B cell (primary cell): ENCODE data around the gene SUSD3. TPM values are rescaled to one million over a fixed set of nuclear protein-coding genes. Genes with fewer than 3 reads are reported as not detected.

Experiments used
- ATAC-seq: fragments of 200-7000 bp; cut with Tn5 transposase; one replicate; pipeline ENCODE4 v1.10.0; 2021; ENCODE audit warnings: low read depth, mild to moderate bottlenecking, moderate number of reproducible peaks, moderate library complexity
- CTCF ChIA-PET: fragments of 350-600 bp; sonication (Branson Sonifier 250); formaldehyde crosslinking; loops from one replicate; lab custom pipeline; 2021; ENCODE audit warnings: antibody characterized with exemption, inconsistent platforms; lab: Charles Lee
- POLR2A ChIA-PET: fragments of 350-600 bp; sonication (Branson Sonifier 250); formaldehyde crosslinking; loops from one replicate; lab custom pipeline; 2021; ENCODE audit warnings: antibody characterized with exemption; lab: Charles Lee
- DNase-seq: peaks from one replicate; pipeline ENCODE4 v3.0.0; 2013
- H2AFZ ChIP-seq: 2 replicates; pipeline ENCODE4 v1.6.1; 2012; ENCODE audit warnings: mild to moderate bottlenecking, low read depth, low read length; ENCODE audit not compliant: insufficient read depth, poor library complexity, severe bottlenecking
- H3K27ac ChIP-seq, 2 donors: 1 replicate in 1 of 2; 2 replicates in 1 of 2; pipeline ENCODE4 v1.5.1; 2012 to 2013; ENCODE audit warnings: low read length in 2 of 2, mild to moderate bottlenecking in 2 of 2, moderate library complexity in 1 of 2
- H3K27me3 ChIP-seq, 4 experiments: fragments of 200-600 bp in 1 of 4; sonication (generic) in 1 of 4; replicated peaks in 1 of 4; 1 replicate in 2 of 4; 2 replicates in 2 of 4; pipeline versions ENCODE4 v1.6.1 to v1.7.0; 2013 to 2016; ENCODE audit warnings: low read length in 3 of 4, mild to moderate bottlenecking in 2 of 4, mixed read lengths in 1 of 4, moderate library complexity in 1 of 4; ENCODE audit not compliant: insufficient read depth in 4 of 4, control insufficient read depth in 3 of 4; ENCODE audit errors: control extremely low read depth in 1 of 4
- H3K36me3 ChIP-seq, 2 experiments: replicated peaks in 1 of 2; 1 replicate in 1 of 2; 2 replicates in 1 of 2; pipeline versions ENCODE4 v1.6.1 to v1.7.1; 2013; ENCODE audit warnings: low read length in 1 of 2; ENCODE audit not compliant: insufficient read depth in 2 of 2, control insufficient read depth in 1 of 2; ENCODE audit errors: control extremely low read depth in 1 of 2, extremely low read depth in 1 of 2
- H3K4me1 ChIP-seq, 2 donors: fragments of 200-600 bp in 1 of 2; sonication (generic) in 1 of 2; 1 replicate in 1 of 2; 2 replicates in 1 of 2; pipeline versions ENCODE4 v1.5.1 to v1.6.1; 2013 to 2017; ENCODE audit warnings: low read length in 2 of 2; ENCODE audit not compliant: control insufficient read depth in 2 of 2, insufficient read depth in 2 of 2
- H3K4me2 ChIP-seq: replicated peaks from 2 replicates; pipeline ENCODE3; 2012; ENCODE audit warnings: mild to moderate bottlenecking, low read depth, low read length; ENCODE audit not compliant: poor library complexity, severe bottlenecking
- H3K4me3 ChIP-seq, 5 experiments: fragments of 200-600 bp in 1 of 5; sonication (generic) in 1 of 5; 1 replicate in 3 of 5; 2 replicates in 2 of 5; pipeline versions ENCODE4 v1.5.1 to v1.7.0; 2011 to 2016; ENCODE audit warnings: low read length in 4 of 5, mild to moderate bottlenecking in 4 of 5, low read depth in 2 of 5, control low read depth in 1 of 5, moderate library complexity in 1 of 5; ENCODE audit not compliant: insufficient read depth in 1 of 5; ENCODE audit errors: control extremely low read depth in 1 of 5, extremely low read depth in 1 of 5
- H3K79me2 ChIP-seq: fragments of 200-600 bp; sonication (generic); one replicate; pipeline ENCODE4 v1.6.0; 2016; ENCODE audit warnings: low read length; ENCODE audit not compliant: control insufficient read depth, insufficient read depth
- H3K9ac ChIP-seq: fragments of 200-600 bp; sonication (generic); 2 replicates; pipeline ENCODE4 v1.6.1; 2017; ENCODE audit warnings: mild to moderate bottlenecking, low read length, moderate library complexity
- H3K9me3 ChIP-seq, 3 donors: one replicate each; pipeline versions ENCODE4 v1.6.1 to v1.7.1; 2013; ENCODE audit warnings: low read length in 2 of 3; ENCODE audit not compliant: control insufficient read depth in 2 of 3, insufficient read depth in 1 of 3; ENCODE audit errors: control extremely low read depth in 1 of 3
- H4K20me1 ChIP-seq: 2 replicates; pipeline ENCODE4 v1.6.0; 2012; ENCODE audit warnings: mild to moderate bottlenecking, low read length; ENCODE audit not compliant: insufficient read depth, control insufficient read depth, poor library complexity, severe bottlenecking
- H3K27ac Mint-ChIP-seq: one replicate; pipeline ENCODE4 v1.8.0; 2021; ENCODE audit warnings: mixed read lengths
- H3K27me3 Mint-ChIP-seq: one replicate; pipeline ENCODE4 v1.8.0; 2021; ENCODE audit warnings: mixed read lengths
- H3K4me1 Mint-ChIP-seq: one replicate; pipeline ENCODE4 v1.8.0; 2021; ENCODE audit warnings: mixed read lengths
- H3K4me3 Mint-ChIP-seq: one replicate; pipeline ENCODE4 v1.8.0; 2021; ENCODE audit warnings: mixed read lengths
- H3K9me3 Mint-ChIP-seq: one replicate; pipeline ENCODE4 v1.8.0; 2022; ENCODE audit warnings: mixed read lengths; ENCODE audit not compliant: insufficient read depth
- EZH2 ChIP-seq: IDR thresholded peaks from 2 replicates; pipeline ENCODE4 v1.6.1; 2012; ENCODE audit warnings: borderline replicate concordance, low read depth, mild to moderate bottlenecking, moderate library complexity, low read length; ENCODE audit not compliant: insufficient read depth, poor library complexity, severe bottlenecking
- WGBS: methylation state at CpG from one replicate; pipeline ENCODE4 v1.1.5; 2013; ENCODE audit warnings: missing lambda C conversion rate; ENCODE audit not compliant: insufficient coverage; 5-methylcytosine and 5-hydroxymethylcytosine counted together
- intact Hi-C: fragments of 100-400 bp; cut with micrococcal nuclease; formaldehyde crosslinking; loops from one replicate; pipeline ENCODE4 v1.10.0; 2022
- polyA plus RNA-seq: library from polyadenylated mRNA; depleted of rRNA; stranded (reverse); fragments of >200 nt; gene quantifications from 2 replicates; pipeline ENCODE4 v1.2.3, GENCODE V29; 2012
- total RNA-seq, 2 donors: library from RNA; stranded (reverse); fragments of 120-200 nt in 1 of 2; gene quantifications; 1 replicate in 1 of 2; 2 replicates in 1 of 2; pipeline versions ENCODE4 v1.2.3 to v1.2.4, GENCODE V29; 2013 to 2022
- TF ChIP-seq, protein P1 (sequence below): fragments of 200-600 bp; IDR thresholded peaks from one replicate; pipeline ENCODE4 v1.8.0; 2022; ENCODE audit warnings: antibody characterized with exemption, mild to moderate bottlenecking

Gene SUSD3
- total and polyA plus RNA-seq, 2 donors (not counting 1 experiment from before 2014, with no cell fraction given) = 41.0 to 85.0 TPM

DNA sequence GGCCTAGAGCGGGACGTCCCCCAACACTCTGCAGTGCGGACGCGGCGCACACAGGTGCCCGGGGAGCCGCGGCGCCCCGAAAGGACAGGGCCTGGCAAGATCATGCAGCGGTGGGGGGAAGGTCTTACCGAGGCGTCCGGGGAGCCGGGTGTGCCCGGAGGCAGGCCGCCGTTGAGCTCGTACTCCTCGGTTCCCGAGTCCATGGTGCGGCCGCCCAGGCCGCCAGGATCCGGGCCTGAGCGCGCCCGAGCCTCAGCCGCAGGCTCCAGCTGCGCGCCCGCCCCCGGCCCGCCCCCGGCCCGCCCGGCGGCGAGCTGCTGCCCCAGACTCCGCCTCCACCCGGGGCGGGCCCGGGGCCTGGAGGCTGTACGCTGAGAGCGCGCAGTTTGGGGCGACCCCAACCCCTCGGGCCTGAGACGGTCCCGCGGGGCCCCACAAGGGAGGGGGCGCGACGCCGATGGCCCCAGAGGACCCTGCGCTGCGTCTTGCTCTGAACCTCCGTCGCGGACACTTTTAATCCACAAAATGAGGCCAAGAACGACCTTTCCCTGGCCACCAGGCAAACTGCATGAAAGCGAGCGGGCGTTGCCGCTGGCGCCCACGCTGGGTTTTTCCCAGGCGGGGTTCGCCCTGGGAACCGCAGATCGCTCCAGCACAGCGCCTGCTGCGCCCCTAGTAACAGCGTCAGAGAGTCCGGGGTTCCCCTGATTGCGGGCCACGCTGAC is 75.7 kb downstream of the SUSD3 start, which contains the start of gene NINJ1:
TSS of gene NINJ1 (minus strand) at position 237 of the 725 bp plus-strand sequence. CDS start at position 203, 34 bp downstream.
- DNase-seq = peak; percentile 94
- Mint-ChIP-seq H3K27ac (peak within 1 kb of the TSS; percentile 84), H3K9me3 (peaks cover 3% of the 10 kb centered on the region), H3K27me3 (no peaks in the 10 kb centered on the region), H3K4me1 (peaks cover 43% of the 10 kb centered on the region), H3K4me3 (peak within 1 kb of the TSS; percentile 90)
- peak within 1 kb of the TSS; percentile 84 for H3K9ac ChIP-seq
- H3K27ac ChIP-seq = peak within 1 kb of the TSS; percentile 68 to 76
- peaks cover 0 to 13% (median 0%) of the 10 kb centered on the region in 4 experiments for H3K27me3 ChIP-seq
- peaks cover 0 to 9% (median 4%) of the 10 kb centered on the region in 3 donors for H3K9me3 ChIP-seq
- H3K4me2 ChIP-seq = peak within 1 kb of the TSS; percentile 94
- H3K79me2 ChIP-seq = peaks cover 19% of the 10 kb centered on the region
- intact Hi-C loops = loop anchor here (1.0 to 10.0 kb wide), 4 partner anchors 14 to 431 kb away; partner anchors contain the start of gene SUSD3
- ATAC-seq = peak; percentile 85
- POLR2A ChIA-PET = interaction anchor here (0.6 to 1.1 kb wide), 3 partner anchors 28 to 170 kb away, joined by 3 to 5 read pairs (median 4); no protein-coding TSS in a partner anchor
- CTCF ChIA-PET = interaction anchor here (0.7 to 2.0 kb wide), 3 partner anchors 14 to 25 kb away, joined by 3 to 9 read pairs (median 4); no protein-coding TSS in a partner anchor
- peak within 1 kb of the TSS; percentile 65 for H2AFZ ChIP-seq
- TF ChIP-seq EZH2 = no peak
- TF ChIP-seq, protein P1, sequence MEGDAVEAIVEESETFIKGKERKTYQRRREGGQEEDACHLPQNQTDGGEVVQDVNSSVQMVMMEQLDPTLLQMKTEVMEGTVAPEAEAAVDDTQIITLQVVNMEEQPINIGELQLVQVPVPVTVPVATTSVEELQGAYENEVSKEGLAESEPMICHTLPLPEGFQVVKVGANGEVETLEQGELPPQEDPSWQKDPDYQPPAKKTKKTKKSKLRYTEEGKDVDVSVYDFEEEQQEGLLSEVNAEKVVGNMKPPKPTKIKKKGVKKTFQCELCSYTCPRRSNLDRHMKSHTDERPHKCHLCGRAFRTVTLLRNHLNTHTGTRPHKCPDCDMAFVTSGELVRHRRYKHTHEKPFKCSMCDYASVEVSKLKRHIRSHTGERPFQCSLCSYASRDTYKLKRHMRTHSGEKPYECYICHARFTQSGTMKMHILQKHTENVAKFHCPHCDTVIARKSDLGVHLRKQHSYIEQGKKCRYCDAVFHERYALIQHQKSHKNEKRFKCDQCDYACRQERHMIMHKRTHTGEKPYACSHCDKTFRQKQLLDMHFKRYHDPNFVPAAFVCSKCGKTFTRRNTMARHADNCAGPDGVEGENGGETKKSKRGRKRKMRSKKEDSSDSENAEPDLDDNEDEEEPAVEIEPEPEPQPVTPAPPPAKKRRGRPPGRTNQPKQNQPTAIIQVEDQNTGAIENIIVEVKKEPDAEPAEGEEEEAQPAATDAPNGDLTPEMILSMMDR = no peak
- WGBS = under 1% methylated on average over 69 of the region's 78 CpGs
- no peaks in the 10 kb centered on the region for H3K36me3 ChIP-seq
- peaks cover 12% of the 10 kb centered on the region for H4K20me1 ChIP-seq
- H3K4me3 ChIP-seq = peak within 1 kb of the TSS; percentile 16 to 77 (median 67)
- peaks cover 25 to 33% of the 10 kb centered on the region in 2 donors for H3K4me1 ChIP-seq

Other genes starting within 250 kb of the SUSD3 start
- 22.7 and 22.9 TPM in 2 replicates for gene ZNF484, start 180.7 kb upstream of the SUSD3 start, total RNA-seq
- 2.2 and 2.7 TPM in 2 replicates for gene ZNF484, start 180.7 kb upstream of the SUSD3 start, polyA plus RNA-seq
- 134 and 167 TPM in 2 replicates for gene FGD3, start 111.2 kb upstream of the SUSD3 start, total RNA-seq
- 120 and 130 TPM in 2 replicates for gene FGD3, start 111.2 kb upstream of the SUSD3 start, polyA plus RNA-seq
- 27.6 and 31.9 TPM in 2 replicates for gene CARD19, start 37.5 kb downstream of the SUSD3 start, total RNA-seq
- 58.7 and 63.4 TPM in 2 replicates for gene CARD19, start 37.5 kb downstream of the SUSD3 start, polyA plus RNA-seq
- gene NINJ1, start 75.5 kb downstream of the SUSD3 start, total RNA-seq = 7.6 and 8.3 TPM in 2 replicates
- 13.2 and 50.7 TPM in 2 replicates for gene NINJ1, start 75.5 kb downstream of the SUSD3 start, polyA plus RNA-seq
- not detected in 2 replicates for gene WNK2, start 125.4 kb downstream of the SUSD3 start, total RNA-seq
- 0.13 and 0.49 TPM in 2 replicates for gene WNK2, start 125.4 kb downstream of the SUSD3 start, polyA plus RNA-seq